ENCODE data around the gene ROR1. TPM values are rescaled to one million over a fixed set of nuclear protein-coding genes. Genes with fewer than 3 reads are reported as not detected.
"Not testable (repeated sequence)": the region's sequence is repeated elsewhere in the genome, so short reads cannot be mapped to it uniquely, and the experiment has no call there.

ROR1 gene
- total RNA-seq, 2 experiments from 2014 or later: not detected

DNA sequence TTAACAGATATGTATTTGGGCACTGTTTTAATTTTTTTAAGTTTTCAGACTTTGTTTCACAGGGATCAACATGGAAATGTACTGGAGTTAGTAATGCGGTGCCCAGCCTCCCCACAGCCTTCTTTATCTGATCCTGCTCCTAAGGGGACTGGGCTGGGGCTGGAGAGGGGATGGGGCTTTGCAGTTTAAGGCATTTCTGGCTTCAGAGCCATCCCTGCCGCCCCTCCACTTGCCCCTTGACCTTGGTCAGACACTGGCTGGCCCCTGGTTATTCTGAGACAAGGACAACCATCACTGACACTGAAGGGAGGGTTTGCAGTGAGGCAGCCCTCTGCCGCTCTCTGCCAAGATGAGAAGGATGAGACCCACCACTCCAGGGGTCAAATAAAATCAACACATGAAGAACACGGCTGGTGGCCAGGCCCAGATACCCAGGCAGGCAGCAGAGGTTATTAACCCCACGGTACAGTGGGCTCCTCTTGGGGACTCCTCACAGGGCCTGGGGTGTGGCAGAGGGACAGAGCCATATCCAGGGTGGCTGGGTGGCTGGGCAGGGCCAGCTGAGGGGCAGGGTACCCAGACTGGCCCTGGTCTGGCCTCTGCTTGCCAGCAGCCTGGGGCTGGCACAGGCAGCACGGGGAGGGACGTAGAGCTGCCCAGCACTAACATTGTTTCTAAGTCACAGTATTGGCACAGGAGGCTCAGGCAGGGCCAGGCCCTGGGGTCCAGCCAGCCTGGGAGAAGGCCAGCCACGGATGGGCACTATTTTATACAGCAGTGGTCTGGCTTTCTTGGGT lies 422.5 kb downstream of the ROR1 start:
- DNase-seq (no peak), ATAC-seq (no peak)
- ChIA-PET POLR2A (no interaction called here), CTCF (interaction anchor here (0.6 kb wide), 1 partner anchor 675 kb away, joined by 4 read pairs; no protein-coding TSS in a partner anchor)
- Mint-ChIP-seq H3K27me3 (ENCODE audit: low read depth) (no peaks in the 10 kb centered on the region), H3K36me3 (ENCODE audit: low read depth) (no peaks in the 10 kb centered on the region), H3K9me3 (ENCODE audit: insufficient read depth) (no peaks in the 10 kb centered on the region), H3K27ac (no peak overlapping the region), H3K4me3 (no peak overlapping the region), H3K4me1 (ENCODE audit: low read depth) (no peaks in the 10 kb centered on the region)

DNA sequence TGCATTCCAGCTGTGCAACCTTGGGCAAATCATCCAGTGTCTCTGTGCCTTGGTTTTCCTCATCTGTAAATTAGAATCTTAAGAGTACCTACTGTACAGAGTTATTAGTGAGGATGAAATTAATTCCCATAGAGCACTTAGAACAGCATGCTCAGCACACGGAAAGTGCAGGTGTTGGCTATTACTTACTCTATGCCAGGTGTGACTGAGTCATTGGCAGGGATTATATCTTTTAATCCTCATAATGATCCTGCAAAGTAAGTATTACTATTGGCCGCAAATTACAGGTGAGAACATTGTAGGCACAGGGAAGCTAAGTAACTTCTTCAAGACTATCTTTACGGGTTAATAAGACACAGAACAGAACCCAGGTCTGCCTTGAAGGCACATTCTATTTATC lies 423.3 kb downstream of the ROR1 start:
- no peak overlapping the region for H3K27ac Mint-ChIP-seq

DNA sequence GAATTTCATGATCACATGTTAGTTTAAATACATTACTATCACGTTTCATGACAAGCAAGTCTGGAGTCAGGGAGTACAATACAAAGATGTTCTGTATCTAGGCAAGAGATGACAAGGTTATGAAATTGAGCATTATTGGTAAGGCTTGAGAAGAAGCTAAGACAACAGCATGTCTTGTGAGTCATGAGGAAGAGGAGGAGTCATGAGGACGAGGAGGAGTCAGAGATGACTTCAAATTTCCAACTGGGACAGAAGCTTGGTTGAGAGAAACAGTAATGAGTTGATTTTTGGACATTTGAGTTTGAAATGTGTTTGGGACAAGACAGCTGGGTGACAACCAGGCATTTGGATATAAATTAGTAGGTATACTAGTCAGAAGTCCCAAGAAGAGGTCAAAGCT lies 425.3 kb downstream of the ROR1 start:
- Mint-ChIP-seq H3K36me3 (ENCODE audit: low read depth) (no peaks in the 10 kb centered on the region), H3K27ac (no peak overlapping the region), H3K4me1 (ENCODE audit: low read depth) (no peaks in the 10 kb centered on the region), H3K27me3 (ENCODE audit: low read depth) (no peaks in the 10 kb centered on the region), H3K4me3 (no peak overlapping the region), H3K9me3 (ENCODE audit: insufficient read depth) (no peaks in the 10 kb centered on the region)
- ChIA-PET CTCF (no interaction called here), POLR2A (no interaction called here)
- ATAC-seq: no peak
- no peak for DNase-seq

More for the DNA sequence above, 423.3 kb downstream of the ROR1 start:
- H3K36me3 Mint-ChIP-seq (ENCODE audit: low read depth): no peaks in the 10 kb centered on the region
- no peaks in the 10 kb centered on the region for H3K27me3 Mint-ChIP-seq (ENCODE audit: low read depth)
- ChIA-PET POLR2A (no interaction called here), CTCF (interaction anchor here (0.6 kb wide), 1 partner anchor 676 kb away, joined by 4 read pairs; no protein-coding TSS in a partner anchor)
- H3K4me1 Mint-ChIP-seq (ENCODE audit: low read depth): no peaks in the 10 kb centered on the region
- ATAC-seq (no peak), DNase-seq (no peak)
- H3K4me3 Mint-ChIP-seq: no peak overlapping the region
- no peaks in the 10 kb centered on the region for H3K9me3 Mint-ChIP-seq (ENCODE audit: insufficient read depth)

DNA sequence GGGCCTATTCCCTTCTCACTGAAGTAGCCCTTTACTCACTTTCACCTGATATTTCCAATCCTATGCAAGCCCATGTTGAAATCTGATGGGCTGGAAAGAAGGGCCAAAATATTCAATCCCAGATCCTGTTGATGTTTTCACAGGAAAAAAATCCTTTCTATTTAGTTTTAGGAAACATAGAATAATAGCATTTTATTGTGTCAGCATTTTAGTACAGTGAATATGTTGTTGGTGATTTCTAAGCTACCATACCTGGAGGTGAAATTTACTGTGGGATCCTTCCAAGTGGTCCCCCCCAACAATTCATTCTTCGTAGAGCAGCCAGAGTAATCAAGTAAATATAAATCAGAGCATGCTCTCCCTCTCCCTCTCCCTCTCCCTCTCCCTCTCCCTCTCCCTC lies 426.2 kb downstream of the ROR1 start:
- no peaks in the 10 kb centered on the region for H3K9me3 Mint-ChIP-seq (ENCODE audit: insufficient read depth)
- no peak for DNase-seq
- no peak for ATAC-seq
- H3K4me3 Mint-ChIP-seq: no peak overlapping the region
- no peaks in the 10 kb centered on the region for H3K36me3 Mint-ChIP-seq (ENCODE audit: low read depth)
- POLR2A ChIA-PET: no interaction called here
- no peaks in the 10 kb centered on the region for H3K27me3 Mint-ChIP-seq (ENCODE audit: low read depth)
- H3K4me1 Mint-ChIP-seq (ENCODE audit: low read depth): no peaks in the 10 kb centered on the region
- no peak overlapping the region for H3K27ac Mint-ChIP-seq
- CTCF ChIA-PET: no interaction called here

DNA sequence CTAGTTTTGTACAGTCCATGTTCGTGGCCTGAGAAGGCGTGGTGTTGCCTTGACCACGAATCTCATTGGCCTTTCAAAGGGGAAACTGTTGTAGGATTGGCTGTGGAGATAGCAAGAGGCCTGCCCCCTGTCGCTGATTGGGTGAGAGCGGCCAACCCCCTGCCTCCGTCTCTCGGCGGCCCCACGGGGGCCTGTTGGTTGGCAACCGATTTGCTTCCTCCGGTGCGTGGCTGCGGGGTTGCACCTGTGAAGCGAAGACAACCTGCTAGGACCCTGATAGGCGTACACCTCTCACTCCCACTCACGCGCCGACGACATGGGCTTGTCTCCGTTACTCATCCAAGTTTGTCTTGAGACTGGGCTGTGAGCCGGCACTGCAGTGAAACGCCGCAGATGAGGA lies 429.6 kb downstream of the ROR1 start, which contains the start of gene UBE2U:
UBE2U (plus strand) TSS at position 204 of the 400 bp plus-strand sequence. CDS start 428 bp downstream, outside the sequence.
- ChIA-PET POLR2A (no interaction called here), CTCF (no interaction called here)
- Mint-ChIP-seq H3K4me3 (no peak within 1 kb of the TSS), H3K9me3 (ENCODE audit: insufficient read depth) (no peaks in the 10 kb centered on the region), H3K27ac (no peak within 1 kb of the TSS), H3K4me1 (ENCODE audit: low read depth) (no peaks in the 10 kb centered on the region), H3K36me3 (ENCODE audit: low read depth) (no peaks in the 10 kb centered on the region), H3K27me3 (ENCODE audit: low read depth) (peaks cover 3% of the 10 kb centered on the region)
- ATAC-seq: no peak
- no peak for DNase-seq

DNA sequence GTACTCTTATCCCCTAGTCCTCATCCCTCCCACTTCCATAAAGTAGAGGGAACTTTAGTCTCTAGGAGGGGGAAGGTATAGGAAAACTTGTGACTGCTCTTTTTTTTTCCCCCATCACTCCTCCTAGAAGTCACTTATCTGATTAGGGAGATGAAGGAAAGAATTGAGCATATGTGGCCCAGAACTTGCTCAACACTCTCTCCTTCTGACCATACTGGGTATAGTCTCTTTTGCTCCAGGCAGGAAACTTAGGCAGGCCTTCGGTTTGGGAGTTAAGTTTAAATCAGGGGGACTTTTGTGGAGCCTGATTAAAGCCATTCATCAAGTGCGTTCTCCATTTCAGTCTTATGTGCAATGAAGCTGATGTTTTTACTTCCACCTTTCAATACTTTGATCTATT lies 435.4 kb downstream of the ROR1 start:
- ATAC-seq: no peak
- Mint-ChIP-seq H3K4me3 (no peak overlapping the region), H3K4me1 (ENCODE audit: low read depth) (no peaks in the 10 kb centered on the region), H3K27ac (no peak overlapping the region), H3K36me3 (ENCODE audit: low read depth) (no peaks in the 10 kb centered on the region), H3K9me3 (ENCODE audit: insufficient read depth) (no peaks in the 10 kb centered on the region), H3K27me3 (ENCODE audit: low read depth) (peaks cover 14% of the 10 kb centered on the region)
- POLR2A ChIA-PET: no interaction called here
- CTCF ChIA-PET: no interaction called here
- no peak for DNase-seq

DNA sequence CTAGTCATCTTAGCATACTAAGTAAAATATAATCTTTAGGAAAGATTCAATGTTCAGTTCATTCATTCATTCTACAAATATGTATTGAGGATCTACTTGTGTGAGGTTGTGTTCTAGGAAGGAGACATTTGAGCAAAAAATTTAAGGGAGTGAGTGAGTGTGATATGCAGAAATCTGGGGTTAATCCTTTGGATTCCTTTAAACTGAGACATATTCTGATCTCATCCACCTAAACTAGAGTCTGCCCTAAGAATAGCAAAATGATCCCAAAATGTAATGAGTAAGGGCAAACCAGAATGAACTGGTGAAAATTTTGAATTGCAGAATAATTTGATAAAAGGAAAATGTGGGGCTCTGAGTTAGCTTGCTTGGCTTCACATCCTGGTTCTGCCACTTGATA lies 438.2 kb downstream of the ROR1 start:
- Mint-ChIP-seq H3K36me3 (ENCODE audit: low read depth) (no peaks in the 10 kb centered on the region), H3K4me3 (no peak overlapping the region), H3K4me1 (ENCODE audit: low read depth) (no peaks in the 10 kb centered on the region), H3K27ac (no peak overlapping the region), H3K27me3 (ENCODE audit: low read depth) (peaks cover 15% of the 10 kb centered on the region), H3K9me3 (ENCODE audit: insufficient read depth) (no peaks in the 10 kb centered on the region)
- DNase-seq (no peak), ATAC-seq (no peak)
- ChIA-PET POLR2A (no interaction called here), CTCF (no interaction called here)

DNA sequence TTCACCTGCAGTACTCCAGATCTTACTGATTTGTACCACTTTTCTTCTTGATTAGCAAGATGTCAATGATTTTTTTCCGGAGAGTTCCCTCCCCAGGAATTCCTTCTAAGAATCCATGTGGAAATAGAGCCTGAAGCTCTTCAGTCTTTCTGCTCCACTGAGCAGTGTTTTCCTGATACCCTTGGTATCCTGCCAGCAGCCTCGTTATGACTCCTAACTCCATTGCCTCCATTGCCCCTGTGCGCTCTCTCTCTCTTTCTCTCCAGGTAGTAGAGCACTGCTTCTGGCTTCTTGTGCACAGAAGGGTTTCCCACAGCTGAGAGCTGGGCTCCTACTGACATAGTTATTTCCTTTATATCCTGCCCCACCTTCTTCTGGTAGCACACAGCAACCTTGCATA lies 441.8 kb downstream of the ROR1 start:
- no peak for ATAC-seq
- CTCF ChIA-PET: no interaction called here
- no peaks in the 10 kb centered on the region for H3K36me3 Mint-ChIP-seq (ENCODE audit: low read depth)
- H3K4me1 Mint-ChIP-seq (ENCODE audit: low read depth): no peaks in the 10 kb centered on the region
- no peak overlapping the region for H3K4me3 Mint-ChIP-seq
- H3K27me3 Mint-ChIP-seq (ENCODE audit: low read depth): peaks cover 24% of the 10 kb centered on the region
- H3K9me3 Mint-ChIP-seq (ENCODE audit: insufficient read depth): no peaks in the 10 kb centered on the region
- no peak overlapping the region for H3K27ac Mint-ChIP-seq
- no peak for DNase-seq
- POLR2A ChIA-PET: no interaction called here

DNA sequence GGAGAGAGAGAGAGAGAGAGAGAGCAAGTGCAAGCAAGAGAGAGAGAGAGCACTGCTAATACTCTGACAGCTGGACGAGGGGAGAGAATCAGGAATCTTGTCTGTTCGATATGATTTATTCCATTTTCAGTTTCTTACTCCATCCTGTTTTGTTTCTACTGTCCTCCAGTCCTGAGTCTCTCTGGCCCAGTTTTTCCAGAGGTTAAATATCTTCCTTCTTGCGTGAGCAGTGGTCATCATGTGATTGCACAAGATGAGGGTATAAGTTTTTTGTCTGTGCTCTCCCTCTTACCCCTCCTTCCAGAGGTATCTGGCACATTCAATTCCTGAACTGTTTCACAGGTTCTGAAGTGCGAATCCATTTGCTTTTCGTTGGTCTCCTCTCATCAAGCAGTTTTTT lies 446.4 kb downstream of the ROR1 start:
- CTCF ChIA-PET: no interaction called here
- Mint-ChIP-seq H3K4me1 (ENCODE audit: low read depth) (peaks cover 7% of the 10 kb centered on the region), H3K9me3 (ENCODE audit: insufficient read depth) (no peaks in the 10 kb centered on the region), H3K36me3 (ENCODE audit: low read depth) (no peaks in the 10 kb centered on the region), H3K4me3 (no peak overlapping the region), H3K27me3 (ENCODE audit: low read depth) (peaks cover 15% of the 10 kb centered on the region), H3K27ac (no peak overlapping the region)
- DNase-seq (no peak), ATAC-seq (no peak)
- POLR2A ChIA-PET: no interaction called here

DNA sequence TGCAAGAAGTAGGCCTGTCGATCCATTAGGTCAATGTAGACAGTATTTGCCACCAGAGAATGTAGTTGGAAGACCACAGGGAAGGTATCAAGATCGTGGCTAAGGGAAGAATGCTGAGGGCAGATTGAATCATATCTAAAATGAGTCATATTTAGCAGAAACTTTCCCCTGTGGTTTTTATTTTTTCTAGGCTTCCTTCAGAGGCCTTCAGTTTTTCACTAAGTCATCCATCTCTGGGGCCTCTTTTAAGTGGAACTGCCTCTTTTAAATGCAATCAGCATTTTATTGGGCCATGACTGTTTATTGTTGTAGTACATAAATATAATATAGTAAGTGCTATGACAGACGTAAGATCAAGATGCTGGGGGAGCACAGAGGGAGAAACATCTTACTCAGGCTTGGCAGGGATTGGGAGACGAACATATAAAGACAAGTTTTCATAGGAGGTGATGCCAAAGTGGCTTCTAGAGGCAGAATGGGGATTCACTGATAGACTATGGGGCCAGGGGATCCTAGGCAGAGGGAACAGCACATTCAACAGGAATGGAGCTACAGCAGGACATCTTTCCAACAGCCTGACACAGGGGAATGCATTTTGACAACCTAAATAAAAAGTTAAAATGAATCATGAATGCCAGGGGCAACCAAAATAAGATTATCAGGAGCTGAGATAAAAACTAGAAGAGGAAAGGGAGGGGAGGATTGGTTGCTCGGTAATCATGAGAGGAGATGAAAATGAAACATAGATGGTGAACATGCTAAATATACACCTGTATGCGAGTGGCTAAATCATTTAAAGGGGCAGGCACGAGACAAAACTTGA lies 449.7 kb downstream of the ROR1 start:
- ChIA-PET POLR2A (no interaction called here), CTCF (no interaction called here)
- no peak overlapping the region for H3K4me3 Mint-ChIP-seq
- H3K36me3 Mint-ChIP-seq (ENCODE audit: low read depth): no peaks in the 10 kb centered on the region
- H3K27me3 Mint-ChIP-seq (ENCODE audit: low read depth): peaks cover 8% of the 10 kb centered on the region
- no peak for DNase-seq
- no peak overlapping the region for H3K27ac Mint-ChIP-seq
- peaks cover 7% of the 10 kb centered on the region for H3K4me1 Mint-ChIP-seq (ENCODE audit: low read depth)
- ATAC-seq: no peak
- H3K9me3 Mint-ChIP-seq (ENCODE audit: insufficient read depth): no peaks in the 10 kb centered on the region

DNA sequence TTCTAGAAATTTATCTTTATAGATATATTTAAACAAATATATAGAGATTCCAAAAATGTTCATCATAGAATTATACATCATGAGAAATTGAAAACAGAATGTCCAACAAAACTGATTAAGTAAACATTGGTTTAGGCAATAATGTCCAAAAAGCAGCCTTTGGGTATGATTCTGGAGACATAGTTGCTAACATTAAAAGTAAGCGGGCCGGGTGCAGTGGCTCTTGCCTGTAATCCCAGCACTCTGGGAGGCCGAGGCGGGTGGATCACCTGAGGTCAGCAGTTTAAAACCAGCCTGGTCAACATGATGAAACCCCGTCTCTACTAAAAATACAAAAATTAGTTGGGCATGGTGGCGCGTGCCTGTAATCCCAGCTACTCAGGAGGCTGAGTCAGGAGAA lies 450.4 kb downstream of the ROR1 start:
- H3K4me3 Mint-ChIP-seq; H3K27ac Mint-ChIP-seq; H3K27me3 Mint-ChIP-seq (ENCODE audit: low read depth); POLR2A ChIA-PET; H3K9me3 Mint-ChIP-seq (ENCODE audit: insufficient read depth); DNase-seq; H3K36me3 Mint-ChIP-seq (ENCODE audit: low read depth); H3K4me1 Mint-ChIP-seq (ENCODE audit: low read depth); ATAC-seq; CTCF ChIA-PET: not testable (repeated sequence)

DNA sequence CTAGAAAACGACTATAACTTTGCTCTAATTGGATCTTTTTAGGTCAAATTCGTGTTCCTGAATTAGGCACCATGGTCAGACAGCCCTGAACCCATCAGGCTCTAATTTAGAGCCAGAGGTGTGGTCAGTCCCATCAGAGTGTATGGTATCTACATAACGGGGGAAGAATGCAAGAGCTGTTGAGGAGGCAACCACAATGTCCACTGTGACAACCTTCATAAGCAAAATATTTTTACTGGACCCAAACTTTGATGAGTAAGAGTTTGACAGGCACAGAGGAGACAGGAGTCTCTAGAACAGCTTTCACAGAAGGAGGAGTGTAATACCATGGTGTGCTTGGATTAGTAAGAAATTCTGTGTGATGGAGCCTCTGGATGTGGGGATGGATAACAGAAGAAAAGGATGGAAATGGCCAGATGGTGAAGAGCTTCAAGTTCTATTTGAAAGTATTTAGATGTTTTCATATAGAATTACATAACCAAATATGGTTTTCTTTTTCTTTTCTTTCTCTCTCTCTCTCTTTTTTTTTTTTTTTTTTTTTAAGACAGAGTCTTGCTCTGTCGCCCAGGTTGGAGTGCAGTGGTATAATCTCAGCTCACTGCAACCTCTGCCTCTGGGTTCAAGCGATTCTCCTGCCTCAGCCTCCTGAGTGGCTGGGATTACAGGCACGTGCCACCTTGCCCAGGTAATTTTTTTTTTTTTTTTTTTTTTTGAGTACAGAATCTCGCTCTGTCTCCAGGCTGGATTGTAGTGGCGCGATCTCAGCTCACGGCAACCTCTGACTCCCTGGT lies 454.5 kb downstream of the ROR1 start:
- peaks cover 5% of the 10 kb centered on the region for H3K4me1 Mint-ChIP-seq (ENCODE audit: low read depth)
- ChIA-PET POLR2A (no interaction called here), CTCF (no interaction called here)
- no peak overlapping the region for H3K27ac Mint-ChIP-seq
- no peak for ATAC-seq
- no peak overlapping the region for H3K4me3 Mint-ChIP-seq
- no peaks in the 10 kb centered on the region for H3K9me3 Mint-ChIP-seq (ENCODE audit: insufficient read depth)
- H3K36me3 Mint-ChIP-seq (ENCODE audit: low read depth): no peaks in the 10 kb centered on the region
- H3K27me3 Mint-ChIP-seq (ENCODE audit: low read depth): peaks cover 7% of the 10 kb centered on the region
- DNase-seq: no peak

Data from activated CD8-positive, alpha-beta T cell treated with anti-CD3 and anti-CD28 coated beads, Interleukin-2, amount 10 ng/mL, durations not matched to agents 7 days and 5 days (primary cell).